ENCODE measurements around the gene LGALS9B.
"Not testable (repeated sequence)": the region's sequence is repeated elsewhere in the genome, so short reads cannot be mapped to it uniquely, and the experiment has no call there.

DNA sequence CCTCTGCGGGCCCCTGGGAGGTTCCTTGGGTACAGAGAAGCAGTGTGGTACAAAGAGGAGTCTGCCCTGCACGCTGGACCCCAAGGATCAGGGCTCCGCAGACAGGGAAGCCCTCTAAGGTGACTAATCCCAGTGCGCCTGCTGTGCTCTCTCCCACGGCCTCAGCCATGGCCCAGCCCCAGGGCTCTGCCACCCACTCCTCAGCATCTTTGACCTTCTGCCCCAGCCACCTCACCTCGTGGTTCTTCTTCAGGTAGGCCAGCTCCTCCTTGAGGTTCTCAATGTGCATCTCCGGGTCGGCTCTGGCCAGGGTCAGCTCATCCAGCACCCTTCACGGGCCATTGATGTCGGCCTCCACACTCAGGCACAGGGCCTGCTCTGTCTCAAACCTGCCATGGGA, 47.8 kb upstream of the LGALS9B start:
- not testable (repeated sequence) for TF ChIP-seq POLR2A (IDR thresholded peaks at IDR 0.05; ENCODE audit: borderline replicate concordance, extremely low read depth, insufficient read depth, insufficient read length); CTCF (IDR thresholded peaks at IDR 0.05 in 2 of 3, conservative IDR thresholded peaks at IDR 0.05 in 1 of 3; ENCODE audit: borderline replicate concordance in 1 of 3, insufficient read depth in 1 of 3, low read depth in 2 of 3, low read length in 2 of 3); EZH2 (IDR thresholded peaks at IDR 0.05); SP1 (IDR thresholded peaks at IDR 0.05; ENCODE audit: low read depth)

All from HCT116 (cell line).